HG02588 (cell line): ENCODE results near the gene ROBO4.

Experiments
- ATAC-seq: cut with Tn5 transposase; IDR thresholded peaks from one replicate; pipeline ENCODE4 v1.9.1; 2021; ENCODE audit warnings: mild to moderate bottlenecking, moderate library complexity; ENCODE audit not compliant: unreplicated experiment

Gene ROBO4

GRCh38 chr11:124919898-124920297, 22.2 kb upstream of the ROBO4 start:
- ATAC-seq, result no peak

- ATAC-seq, result no peak
These were observed 21.3 kb upstream of the ROBO4 start, which contains the start of gene HEPN1 for GRCh38 chr11:124918950-124919349. HEPN1 (plus strand) TSS chr11:124919250.

GRCh38 chr11:124917115-124917637, 19.5 kb upstream of the ROBO4 start:
- no peak for ATAC-seq

- no peak for ATAC-seq
These were observed 18.7 kb upstream of the ROBO4 start for GRCh38 chr11:124916370-124916710.

- ATAC-seq, result no peak
These were observed 18.1 kb upstream of the ROBO4 start for GRCh38 chr11:124915541-124916369.

GRCh38 chr11:124902616-124903015, 5.0 kb upstream of the ROBO4 start:
- ATAC-seq, result no peak

- no peak for ATAC-seq
These were observed 2.8 kb upstream of the ROBO4 start for GRCh38 chr11:124900464-124900863.

GRCh38 chr11:124899383-124900145, 1.9 kb upstream of the ROBO4 start:
- no peak for ATAC-seq

- ATAC-seq, result no peak
These were observed 1.0 kb upstream of the ROBO4 start for GRCh38 chr11:124898711-124899110.

- no peak for ATAC-seq
These were observed 607 bp upstream of the ROBO4 start for GRCh38 chr11:124898263-124898680.

- ATAC-seq, result no peak
These were observed 759 bp downstream of the ROBO4 start for GRCh38 chr11:124896821-124897391.

- ATAC-seq, result no peak
These were observed 1.5 kb downstream of the ROBO4 start for GRCh38 chr11:124896071-124896750.

- no peak for ATAC-seq
These were observed 2.1 kb downstream of the ROBO4 start for GRCh38 chr11:124895471-124895971.

- no peak for ATAC-seq
These were observed 2.8 kb downstream of the ROBO4 start for GRCh38 chr11:124894606-124895430.

- no peak for ATAC-seq
These were observed 3.8 kb downstream of the ROBO4 start for GRCh38 chr11:124893781-124894401.

- no peak for ATAC-seq
These were observed 4.8 kb downstream of the ROBO4 start for GRCh38 chr11:124892750-124893454.

- no peak for ATAC-seq
These were observed 5.5 kb downstream of the ROBO4 start for GRCh38 chr11:124892146-124892545.

- ATAC-seq, result no peak
These were observed 6.2 kb downstream of the ROBO4 start for GRCh38 chr11:124891373-124891861.
